Liver (tissue), 3 donors: ENCODE measurements around the gene STAT3.
"Not testable (repeated sequence)": the region's sequence is repeated elsewhere in the genome, so short reads cannot be mapped to it uniquely, and the experiment has no call there.

Experiments
- ATF3 ChIP-seq: IDR thresholded peaks from 2 replicates; pipeline ENCODE4 v1.6.1; 2016; ENCODE audit warnings: antibody characterized with exemption
- CTCF ChIP-seq: fragments of 150-350 bp; IDR thresholded peaks from 2 replicates; pipeline ENCODE4 v1.5.1; 2017; ENCODE audit warnings: improper control_type of control experiment, low read depth, low read length; ENCODE audit not compliant: missing input control
- EGR1 ChIP-seq, 2 donors: IDR thresholded peaks; 2 replicates each; pipeline ENCODE4 v1.6.1; 2016 to 2018; ENCODE audit warnings: antibody characterized with exemption in 2 of 2, low read depth in 2 of 2
- GABPA ChIP-seq, 2 donors: IDR thresholded peaks in 1 of 2; conservative IDR thresholded peaks in 1 of 2; 2 replicates each; pipeline ENCODE4 v1.6.1; 2016; ENCODE audit warnings: antibody characterized with exemption in 2 of 2, mild to moderate bottlenecking in 1 of 2, moderate library complexity in 1 of 2
- ZBTB33 ChIP-seq: IDR thresholded peaks from 2 replicates; pipeline ENCODE4 v1.6.1; 2016; ENCODE audit warnings: antibody characterized with exemption
- donor health status: healthy.
- donor health status: healthy.

GRCh38 chr17:42305031-42305330 lies 83.3 kb downstream of the STAT3 start:
- TF ChIP-seq ZBTB33; CTCF; ATF3; GABPA (IDR thresholded peaks at IDR 0.05 in 1 of 2, conservative IDR thresholded peaks at IDR 0.05 in 1 of 2); EGR1 (IDR thresholded peaks at IDR 0.05; ENCODE audit: low read depth in 2 of 2): not testable (repeated sequence)
